HEK293 (cell line): Measurements from ENCODE around the gene FBXW11.
A peak's percentile ranks its signal among the peaks of the same experiment; 100 is the strongest.

Source experiments
- BCL11B ChIP-seq: fragments of 450-650 bp; formaldehyde crosslinking; IDR thresholded peaks from 2 replicates; pipeline ENCODE4 v1.5.1; 2016; ENCODE audit warnings: low read depth, missing biosample characterization, missing genetic modification characterization
- BCL6B ChIP-seq: fragments of 450-650 bp; formaldehyde crosslinking; IDR thresholded peaks from 2 replicates; pipeline ENCODE4 v1.5.1; 2017; ENCODE audit warnings: missing biosample characterization, missing genetic modification characterization
- GFI1B ChIP-seq: fragments of 450-650 bp; formaldehyde crosslinking; IDR thresholded peaks from 2 replicates; pipeline ENCODE4 v1.5.1; 2016; ENCODE audit warnings: missing biosample characterization, missing genetic modification characterization
- IKZF3 ChIP-seq: fragments of 450-650 bp; IDR thresholded peaks from 2 replicates; pipeline ENCODE4 v1.5.0; 2018; ENCODE audit warnings: missing biosample characterization, mild to moderate bottlenecking, missing genetic modification characterization, moderate library complexity
- INSM2 ChIP-seq: fragments of 450-650 bp; formaldehyde crosslinking; IDR thresholded peaks from 2 replicates; pipeline ENCODE4 v1.5.1; 2016; ENCODE audit warnings: missing biosample characterization, missing genetic modification characterization
- KLF17 ChIP-seq: fragments of 450-650 bp; formaldehyde crosslinking; IDR thresholded peaks from 2 replicates; pipeline ENCODE4 v1.5.1; 2016; ENCODE audit warnings: missing biosample characterization, missing genetic modification characterization
- PRDM10 ChIP-seq: fragments of 450-650 bp; formaldehyde crosslinking; IDR thresholded peaks from 2 replicates; pipeline ENCODE4 v1.5.1; 2016; ENCODE audit warnings: missing biosample characterization, missing genetic modification characterization
- TRIM28 ChIP-seq: IDR thresholded peaks from 2 replicates; pipeline ENCODE4 v1.6.1; 2011; ENCODE audit warnings: low read length, control low read depth, borderline replicate concordance
- ZBTB11 ChIP-seq: fragments of 450-650 bp; formaldehyde crosslinking; conservative IDR thresholded peaks from 2 replicates; pipeline ENCODE4 v1.5.1; 2016; ENCODE audit warnings: low read depth, missing biosample characterization, missing genetic modification characterization
- ZBTB17 ChIP-seq: fragments of 450-650 bp; formaldehyde crosslinking; IDR thresholded peaks from 2 replicates; pipeline ENCODE4 v1.5.1; 2016; ENCODE audit warnings: missing biosample characterization, missing genetic modification characterization
- ZEB2 ChIP-seq: fragments of 450-650 bp; formaldehyde crosslinking; IDR thresholded peaks from 2 replicates; pipeline ENCODE4 v1.5.1; 2016; ENCODE audit warnings: missing biosample characterization, missing genetic modification characterization
- ZNF121 ChIP-seq: fragments of 450-650 bp; formaldehyde crosslinking; IDR thresholded peaks from 2 replicates; pipeline ENCODE4 v1.5.1; 2016; ENCODE audit warnings: missing biosample characterization, missing genetic modification characterization
- ZNF202 ChIP-seq: fragments of 450-650 bp; formaldehyde crosslinking; IDR thresholded peaks from 2 replicates; pipeline ENCODE4 v1.5.1; 2016; ENCODE audit warnings: missing biosample characterization, missing genetic modification characterization, borderline replicate concordance
- ZNF274 ChIP-seq, 2 experiments: fragments of 200-500 bp in 1 of 2; fragments of 450-650 bp in 1 of 2; sonication (Bioruptor generic) in 1 of 2; formaldehyde crosslinking in 1 of 2; IDR thresholded peaks; 2 replicates each; pipeline versions ENCODE4 v1.5.1 to v1.6.1; 2014 to 2016; ENCODE audit warnings: borderline replicate concordance in 1 of 2, inconsistent platforms in 1 of 2, low read length in 1 of 2, missing biosample characterization in 1 of 2, missing genetic modification characterization in 1 of 2
- ZNF311 ChIP-seq: fragments of 450-650 bp; formaldehyde crosslinking; IDR thresholded peaks from 2 replicates; pipeline ENCODE4 v1.5.1; 2017; ENCODE audit warnings: missing biosample characterization, missing genetic modification characterization, borderline replicate concordance
- ZNF404 ChIP-seq: fragments of 450-650 bp; formaldehyde crosslinking; IDR thresholded peaks from 2 replicates; pipeline ENCODE4 v1.5.1; 2017; ENCODE audit warnings: missing biosample characterization, missing genetic modification characterization
- ZNF501 ChIP-seq: fragments of 450-650 bp; formaldehyde crosslinking; IDR thresholded peaks from 2 replicates; pipeline ENCODE4 v1.5.1; 2016; ENCODE audit warnings: missing biosample characterization, missing genetic modification characterization
- ZNF596 ChIP-seq: fragments of 450-650 bp; IDR thresholded peaks from 2 replicates; pipeline ENCODE4 v1.5.0; 2018; ENCODE audit warnings: missing biosample characterization, mild to moderate bottlenecking, missing genetic modification characterization, moderate library complexity
- ZNF600 ChIP-seq: fragments of 450-650 bp; formaldehyde crosslinking; IDR thresholded peaks from 2 replicates; pipeline ENCODE4 v1.5.1; 2016; ENCODE audit warnings: missing biosample characterization, missing genetic modification characterization
- ZNF629 ChIP-seq: fragments of 450-650 bp; formaldehyde crosslinking; IDR thresholded peaks from 2 replicates; pipeline ENCODE4 v1.5.1; 2017; ENCODE audit warnings: missing biosample characterization, missing genetic modification characterization
- ZNF654 ChIP-seq: fragments of 450-650 bp; formaldehyde crosslinking; IDR thresholded peaks from 2 replicates; pipeline ENCODE4 v1.5.1; 2016; ENCODE audit warnings: low read depth, missing biosample characterization, missing genetic modification characterization
- ZNF707 ChIP-seq: fragments of 450-650 bp; formaldehyde crosslinking; IDR thresholded peaks from 2 replicates; pipeline ENCODE4 v1.5.1; 2016; ENCODE audit warnings: missing biosample characterization, missing genetic modification characterization
- ZSCAN16 ChIP-seq: fragments of 450-650 bp; formaldehyde crosslinking; IDR thresholded peaks from 2 replicates; pipeline ENCODE4 v1.5.1; 2016; ENCODE audit warnings: missing biosample characterization, missing genetic modification characterization
- ZXDB ChIP-seq: fragments of 450-650 bp; formaldehyde crosslinking; IDR thresholded peaks from 2 replicates; pipeline ENCODE4 v1.5.1; 2016; ENCODE audit warnings: missing biosample characterization, missing genetic modification characterization

FBXW11 gene

GRCh38 chr5:171984748-171985419, 21.6 kb downstream of the FBXW11 start (continued):
- TF ChIP-seq PRDM10 (tag by site-specific recombination) (peak; percentile 81), ZXDB (tag by site-specific recombination) (0 out of 2 replicates have a peak, but pooled peaks have one; percentile 20), ZEB2 (tag by site-specific recombination) (peak; percentile 69; the same call in 1 of the 2 replicates), ZNF311 (tag by site-specific recombination) (no peak), ZBTB11 (tag by site-specific recombination) (no peak), ZNF596 (tag by site-specific recombination) (peak; percentile 36; the same call in 1 of the 2 replicates), ZBTB17 (tag by site-specific recombination) (peak; percentile 52; the same call in 1 of the 2 replicates), ZSCAN16 (no peak), ZNF274 (IDR thresholded peaks at IDR 0.05; ENCODE audit: low read length) (no peak), ZNF274 (tag by site-specific recombination; IDR thresholded peaks at IDR 0.05; ENCODE audit: borderline replicate concordance) (no peak), BCL6B (tag by site-specific recombination) (no peak), ZNF501 (no peak), KLF17 (tag by site-specific recombination) (0 out of 2 replicates have a peak, but pooled peaks have one; percentile 21), ZNF202 (0 out of 2 replicates have a peak, but pooled peaks have one; percentile 4), INSM2 (peak; percentile 77), ZNF707 (no peak), ZNF121 (tag by site-specific recombination) (no peak), TRIM28 (peak; percentile 39; the same call in 1 of the 2 replicates), GFI1B (0 out of 2 replicates have a peak, but pooled peaks have one; percentile 5), ZNF600 (peak; percentile 51; the same call in 1 of the 2 replicates), ZNF404 (no peak), IKZF3 (0 out of 2 replicates have a peak, but pooled peaks have one; percentile 10), ZNF629 (tag by site-specific recombination) (peak; percentile 49; the same call in 1 of the 2 replicates), ZNF654 (tag by site-specific recombination) (no peak), BCL11B (tag by site-specific recombination) (no peak)
